Upper lobe of left lung (tissue), 6 donors: Measurements from ENCODE around the gene FOXO6. TPM values are rescaled to one million over a fixed set of nuclear protein-coding genes. Genes with fewer than 3 reads are reported as not detected.

ENCODE experiments used
- ATAC-seq, 2 donors: fragments of 200-7000 bp; cut with Tn5 transposase; one replicate each; pipeline ENCODE4 v1.9.1; 2022; ENCODE audit warnings: mild to moderate bottlenecking in 2 of 2, moderate library complexity in 2 of 2; ENCODE audit not compliant: low FRiP score in 2 of 2
- DNase-seq, 2 donors: peaks; one replicate each; pipeline ENCODE4 v3.0.0-alpha.2; 2019 to 2020
- H3K27ac ChIP-seq, 4 donors: fragments of 200-600 bp; sonication (generic); one replicate each; pipeline ENCODE4 v1.5.1; 2016 to 2019
- H3K27me3 ChIP-seq, 4 donors: fragments of 200-600 bp; sonication (generic); one replicate each; pipeline ENCODE4 v1.5.1; 2017 to 2019
- H3K36me3 ChIP-seq, 4 donors: fragments of 200-600 bp; sonication (generic); one replicate each; pipeline ENCODE4 v1.5.1; 2016 to 2019
- H3K4me1 ChIP-seq, 4 donors: fragments of 200-600 bp; sonication (generic); one replicate each; pipeline ENCODE4 v1.5.1; 2018 to 2019
- H3K4me3 ChIP-seq, 4 donors: fragments of 200-600 bp; sonication (generic); one replicate each; pipeline ENCODE4 v1.5.1; 2017 to 2019; ENCODE audit warnings: mild to moderate bottlenecking in 2 of 4, moderate library complexity in 1 of 4
- H3K9me3 ChIP-seq, 4 donors: fragments of 200-600 bp; sonication (generic); one replicate each; pipeline ENCODE4 v1.5.1; 2018 to 2019
- CTCF ChIP-seq, 6 experiments: fragments of 450-650 bp in 4 of 6; fragments of 200-600 bp in 2 of 6; sonication (generic) in 2 of 6; IDR thresholded peaks; one replicate each; pipeline ENCODE4 v1.5.1; 2016 to 2019; ENCODE audit warnings: antibody characterized with exemption in 6 of 6
- EP300 ChIP-seq, 4 donors: sonication (generic); formaldehyde crosslinking; IDR thresholded peaks; one replicate each; pipeline ENCODE4 v1.5.1; 2017; ENCODE audit warnings: antibody characterized with exemption in 4 of 4, control low read depth in 2 of 4
- POLR2A ChIP-seq, 4 donors: fragments of 450-650 bp; IDR thresholded peaks; one replicate each; pipeline ENCODE4 v1.5.1; 2016 to 2017; ENCODE audit warnings: antibody characterized with exemption in 4 of 4, mild to moderate bottlenecking in 2 of 4
- POLR2AphosphoS5 ChIP-seq, 2 donors: sonication (generic); formaldehyde crosslinking; IDR thresholded peaks; one replicate each; pipeline ENCODE4 v1.5.1; 2017; ENCODE audit warnings: antibody characterized with exemption in 2 of 2
- WGBS, 2 donors: methylation state at CpG; one replicate each; pipeline ENCODE4 v1.1.5; 2017 to 2018; 5-methylcytosine and 5-hydroxymethylcytosine counted together
- total RNA-seq, 6 donors: library from RNA; depleted of rRNA in 4 of 6; stranded (reverse); fragments of >200 nt in 4 of 6; gene quantifications; one replicate each; pipeline versions ENCODE4 v1.1.0 to v1.2.1, GENCODE V29; 2016 to 2021
- donor health status: DM: no; HTN: no; CAD: no; lungs with moderate emphysema.
- donor health status: DM: no; HTN: yes; CAD: no; lungs with severe emphysema.

The FOXO6 gene
- total RNA-seq, 6 donors from 2014 or later = 0.31 to 1.2 (median 0.79) TPM

GRCh38 chr1:41378222-41378621 is 17.0 kb downstream of the FOXO6 start:
- H3K9me3 ChIP-seq = no peaks in the 10 kb centered on the region
- H3K4me3 ChIP-seq = no peak overlapping the region
- H3K27ac ChIP-seq = no peak overlapping the region
- H3K36me3 ChIP-seq = peaks cover 0 to 3% (median 0%) of the 10 kb centered on the region in 4 donors
- no peak for DNase-seq
- peaks cover 17 to 29% (median 22%) of the 10 kb centered on the region in 4 donors for H3K4me1 ChIP-seq
- 91 to 93% methylated on average over 4 of the region's 4 CpGs for WGBS, 2 donors
- TF ChIP-seq POLR2A (IDR thresholded peaks at IDR 0.05) (no peak), EP300 (IDR thresholded peaks at IDR 0.05) (no peak)
- H3K27me3 ChIP-seq = peaks cover 0 to 11% (median 4%) of the 10 kb centered on the region in 4 donors
- no peak for ATAC-seq

DNA sequence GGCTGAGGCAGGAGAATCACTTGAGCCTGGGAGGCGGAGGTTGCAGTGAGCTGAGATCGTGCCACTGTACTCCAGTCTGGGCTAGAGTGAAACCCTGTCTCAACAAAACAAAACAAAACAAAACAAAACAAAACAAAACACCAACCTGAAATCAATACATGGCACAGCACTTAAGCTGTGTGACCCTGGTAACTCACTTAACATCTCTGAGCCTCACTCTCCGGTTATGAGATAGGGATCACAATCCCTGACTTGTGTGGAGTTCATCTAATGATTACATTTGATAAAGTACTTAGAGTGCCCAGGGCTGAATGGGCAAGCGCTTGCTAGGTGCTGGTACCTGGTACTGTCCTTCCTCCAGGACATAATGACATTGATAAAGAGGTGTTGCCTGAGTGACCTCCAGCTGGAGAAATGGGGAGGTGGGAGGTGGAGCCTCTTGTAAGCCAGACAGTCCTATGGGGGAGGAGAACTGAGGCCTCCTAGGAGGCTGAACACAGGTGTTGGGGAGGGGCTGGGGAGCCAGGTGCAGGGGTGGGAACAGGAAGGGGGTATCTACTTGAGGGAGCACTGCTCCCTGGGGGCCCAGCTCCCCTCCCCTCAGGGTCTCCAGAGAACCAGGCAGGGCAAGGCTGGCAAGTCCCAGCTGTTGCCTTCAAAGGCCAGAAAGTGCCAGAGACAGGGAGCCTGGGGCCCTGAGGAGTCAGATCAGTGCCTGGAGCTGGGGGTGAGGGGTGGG is 17.9 kb downstream of the FOXO6 start:
- no peaks in the 10 kb centered on the region for H3K9me3 ChIP-seq
- 85 to 96% methylated on average over 4 of the region's 4 CpGs for WGBS, 2 donors
- H3K27me3 ChIP-seq = peaks cover 0 to 11% (median 5%) of the 10 kb centered on the region in 4 donors
- peaks cover 19 to 34% (median 26%) of the 10 kb centered on the region in 4 donors for H3K4me1 ChIP-seq
- H3K36me3 ChIP-seq = peaks cover 0 to 3% (median 0%) of the 10 kb centered on the region in 4 donors
- H3K4me3 ChIP-seq = no peak overlapping the region
- ATAC-seq (no peak), DNase-seq (no peak)
- H3K27ac ChIP-seq = no peak overlapping the region
- TF ChIP-seq CTCF (IDR thresholded peaks at IDR 0.05) (no peak), POLR2AphosphoS5 (IDR thresholded peaks at IDR 0.05) (no peak), POLR2A (IDR thresholded peaks at IDR 0.05) (no peak)

DNA sequence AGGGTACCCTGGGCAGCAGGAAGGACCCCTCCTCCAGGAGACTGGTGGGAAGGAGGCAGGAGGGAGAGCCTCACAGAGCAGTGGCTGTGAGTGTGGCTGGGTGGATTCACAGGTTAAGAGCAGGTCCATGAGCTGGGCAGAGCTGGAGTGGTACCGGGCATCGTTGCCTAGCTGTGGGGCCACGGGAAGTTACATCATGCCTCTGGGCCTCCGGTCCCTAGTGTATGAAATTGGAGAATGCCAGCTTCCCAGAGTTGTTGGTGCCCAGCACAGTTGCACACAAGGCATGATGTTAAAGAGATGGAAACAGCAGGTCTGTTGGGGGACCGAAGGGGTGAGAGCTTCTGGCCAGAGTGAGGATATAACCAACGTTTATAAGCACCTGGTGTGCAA is 18.5 kb downstream of the FOXO6 start:
- H3K4me1 ChIP-seq = peaks cover 19 to 34% (median 26%) of the 10 kb centered on the region in 4 donors
- peaks cover 0 to 3% (median 0%) of the 10 kb centered on the region in 4 donors for H3K36me3 ChIP-seq
- TF ChIP-seq CTCF (IDR thresholded peaks at IDR 0.05) (no peak), POLR2AphosphoS5 (IDR thresholded peaks at IDR 0.05) (no peak), POLR2A (IDR thresholded peaks at IDR 0.05) (no peak), EP300 (IDR thresholded peaks at IDR 0.05) (no peak)
- H3K27me3 ChIP-seq = peaks cover 0 to 11% (median 5%) of the 10 kb centered on the region in 4 donors
- no peaks in the 10 kb centered on the region for H3K9me3 ChIP-seq
- DNase-seq (no peak), ATAC-seq (no peak)
- H3K27ac ChIP-seq = peak overlapping the region in 1 of 4 donors; percentile 29
- no peak overlapping the region for H3K4me3 ChIP-seq
- 59 to 61% methylated on average over 6 of the region's 6 CpGs for WGBS, 2 donors

GRCh38 chr1:41380195-41380594 is 19.0 kb downstream of the FOXO6 start:
- Histone ChIP-seq H3K27ac (peak overlapping the region in 1 of 4 donors; percentile 29), H3K36me3 (peaks cover 0 to 3% (median 0%) of the 10 kb centered on the region in 4 donors), H3K4me3 (no peak overlapping the region), H3K4me1 (peaks cover 19 to 34% (median 26%) of the 10 kb centered on the region in 4 donors), H3K9me3 (no peaks in the 10 kb centered on the region), H3K27me3 (peaks cover 0 to 11% (median 5%) of the 10 kb centered on the region in 4 donors)
- no peak for ATAC-seq
- TF ChIP-seq CTCF (IDR thresholded peaks at IDR 0.05) (no peak), POLR2AphosphoS5 (IDR thresholded peaks at IDR 0.05) (no peak), POLR2A (IDR thresholded peaks at IDR 0.05) (no peak), EP300 (IDR thresholded peaks at IDR 0.05) (no peak)
- 53 to 78% methylated on average over 2 of the region's 2 CpGs for WGBS, 2 donors
- no peak for DNase-seq

- H3K4me1 ChIP-seq = peaks cover 19 to 34% (median 26%) of the 10 kb centered on the region in 4 donors
- H3K27me3 ChIP-seq = peaks cover 0 to 11% (median 5%) of the 10 kb centered on the region in 4 donors
- ATAC-seq (peak in 1 of 2 donors; percentile 26), DNase-seq (peak in 1 of 2 donors; percentile 93)
- H3K27ac ChIP-seq = peak overlapping the region; percentile 74 to 89 (median 86)
- H3K4me3 ChIP-seq = peak overlapping the region; percentile 51 to 62 (median 58)
- WGBS, 2 donors = 14 to 15% methylated on average over 18 to 28 of the region's 29 CpGs
- TF ChIP-seq POLR2A (IDR thresholded peaks at IDR 0.05) (no peak), EP300 (IDR thresholded peaks at IDR 0.05) (no peak), CTCF (IDR thresholded peaks at IDR 0.05) (no peak), POLR2AphosphoS5 (IDR thresholded peaks at IDR 0.05) (no peak)
- H3K36me3 ChIP-seq = peaks cover 0 to 3% (median 0%) of the 10 kb centered on the region in 4 donors
- no peaks in the 10 kb centered on the region for H3K9me3 ChIP-seq
These were observed 19.9 kb downstream of the FOXO6 start for GRCh38 chr1:41380979-41381691.
